HepG2 (cell line): Measurements from ENCODE around the gene GNG10.

Experiments used
- CTCF ChIP-seq: sonication (generic); formaldehyde crosslinking; IDR thresholded peaks from 2 replicates; pipeline ENCODE4 v1.5.0; 2020; ENCODE audit warnings: mild to moderate bottlenecking, missing genetic modification reagents, moderate library complexity
- ZNF143 ChIP-seq: sonication (generic); formaldehyde crosslinking; IDR thresholded peaks from 2 replicates; pipeline ENCODE4 v1.4.0; 2020; ENCODE audit warnings: missing genetic modification reagents
- ZNF30 ChIP-seq: sonication (generic); formaldehyde crosslinking; IDR thresholded peaks from 2 replicates; pipeline ENCODE4 v1.5.0; 2020; ENCODE audit warnings: mild to moderate bottlenecking, missing genetic modification reagents

- no peak for TF ChIP-seq CTCF (CRISPR knock-in tag)
- TF ChIP-seq ZNF30: no peak
- TF ChIP-seq ZNF143 (CRISPR knock-in tag): no peak
Observed at GRCh38 chr9:111663301-111663823, 2.0 kb downstream of the GNG10 start.
